Stimulated activated CD8-positive, alpha-beta memory T cell treated with anti-CD3 and anti-CD28 coated beads, Interleukin-2, amount 100 ng/mL, for 48 hours (primary cell): ENCODE measurements around the gene EMC1.
A peak's percentile ranks its signal among the peaks of the same experiment; 100 is the strongest.
"Not testable (repeated sequence)": the region's sequence is repeated elsewhere in the genome, so short reads cannot be mapped to it uniquely, and the experiment has no call there.

Experiments used
- DNase-seq, 2 donors: peaks; one replicate each; pipeline ENCODE4 v3.0.0-alpha.2; 2020; ENCODE audit warnings: low read depth in 2 of 2

The EMC1 gene

GRCh38 chr1:19216585-19216984, 34.7 kb downstream of the EMC1 start:
- not testable (repeated sequence) for DNase-seq

GRCh38 chr1:19213580-19213979, 37.7 kb downstream of the EMC1 start:
- no peak for DNase-seq

GRCh38 chr1:19212167-19212566, 39.2 kb downstream of the EMC1 start:
- DNase-seq, result no peak

GRCh38 chr1:19210772-19211549, 40.4 kb downstream of the EMC1 start:
- DNase-seq, result no peak

GRCh38 chr1:19209990-19210771, 41.1 kb downstream of the EMC1 start, which contains the start of gene UBR4:
TSS of gene UBR4 (minus strand) at chr1:19210266. CDS start at chr1:19210248, 18 bp downstream.
- peak; percentile 96 for DNase-seq

GRCh38 chr1:19209439-19209989, 41.8 kb downstream of the EMC1 start:
- peak; percentile 51 to 62 for DNase-seq

- no peak for DNase-seq
These were observed 42.5 kb downstream of the EMC1 start for GRCh38 chr1:19208710-19209438.

GRCh38 chr1:19206947-19207346, 44.4 kb downstream of the EMC1 start:
- no peak for DNase-seq

GRCh38 chr1:19205845-19206244, 45.5 kb downstream of the EMC1 start:
- no peak for DNase-seq

- DNase-seq, result no peak
These were observed 45.9 kb downstream of the EMC1 start for GRCh38 chr1:19205403-19205802.

GRCh38 chr1:19204446-19205266, 46.7 kb downstream of the EMC1 start:
- DNase-seq, result no peak

- no peak for DNase-seq
These were observed 47.9 kb downstream of the EMC1 start for GRCh38 chr1:19203440-19203839.

GRCh38 chr1:19202396-19202795, 48.9 kb downstream of the EMC1 start:
- DNase-seq, result no peak

- DNase-seq, result no peak
These were observed 51.2 kb downstream of the EMC1 start for GRCh38 chr1:19199969-19200604.

GRCh38 chr1:19199329-19199968, 51.9 kb downstream of the EMC1 start:
- DNase-seq, result no peak

- DNase-seq, result no peak
These were observed 52.5 kb downstream of the EMC1 start for GRCh38 chr1:19198820-19199219.

- DNase-seq, result no peak
These were observed 53.5 kb downstream of the EMC1 start for GRCh38 chr1:19197845-19198244.

GRCh38 chr1:19196331-19196730, 55.0 kb downstream of the EMC1 start:
- DNase-seq, result no peak

- DNase-seq, result no peak
These were observed 58.3 kb downstream of the EMC1 start for GRCh38 chr1:19193004-19193403.

GRCh38 chr1:19191811-19192210, 59.5 kb downstream of the EMC1 start:
- no peak for DNase-seq
